ENCODE results near the gene ARL5C. TPM values are rescaled to one million over a fixed set of nuclear protein-coding genes. Genes with fewer than 3 reads are reported as not detected.

The ARL5C gene
- total RNA-seq, 1 experiment from 2014 or later: not detected

DNA sequence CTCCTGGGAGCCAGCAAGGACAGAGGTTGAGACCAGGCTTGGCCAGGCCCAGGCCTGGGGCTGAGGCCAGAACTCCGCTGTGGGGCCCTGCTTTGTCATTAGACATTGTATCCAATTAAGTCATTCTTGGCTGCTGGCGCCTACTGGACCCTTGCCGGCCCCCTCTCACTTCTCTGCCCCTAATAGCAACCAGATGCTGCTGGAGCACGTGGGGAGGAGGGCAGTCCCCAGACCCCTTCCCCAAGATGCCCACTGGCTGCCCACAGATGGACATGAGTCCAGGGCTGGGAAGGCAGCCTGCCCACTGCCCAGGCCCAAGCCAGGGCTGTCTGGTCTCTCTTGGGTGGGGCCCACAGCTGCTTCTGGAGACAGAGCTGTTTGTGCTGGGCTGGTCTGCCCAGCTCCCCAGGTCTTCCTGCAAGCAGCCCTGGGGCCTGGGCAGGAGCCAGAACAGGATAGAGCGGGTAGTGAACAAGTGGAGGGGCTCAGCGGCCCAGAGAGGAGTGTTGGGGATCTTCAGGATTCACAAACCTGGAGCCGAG lies 22.3 kb downstream of the ARL5C start:
- no peak for ATAC-seq
- no peak overlapping the region for H3K4me3 Mint-ChIP-seq
- ChIA-PET POLR2A (no interaction called here), CTCF (interaction anchor here (0.5 to 2.3 kb wide), 3 partner anchors 21 to 1658 kb away, joined by 4 to 10 read pairs (median 9); no protein-coding TSS in a partner anchor)
- H3K27me3 Mint-ChIP-seq (ENCODE audit: low read depth): no peaks in the 10 kb centered on the region
- H3K4me1 Mint-ChIP-seq: peaks cover 4% of the 10 kb centered on the region; the same call in 1 of the 2 replicates
- TF ChIP-seq, protein P1, sequence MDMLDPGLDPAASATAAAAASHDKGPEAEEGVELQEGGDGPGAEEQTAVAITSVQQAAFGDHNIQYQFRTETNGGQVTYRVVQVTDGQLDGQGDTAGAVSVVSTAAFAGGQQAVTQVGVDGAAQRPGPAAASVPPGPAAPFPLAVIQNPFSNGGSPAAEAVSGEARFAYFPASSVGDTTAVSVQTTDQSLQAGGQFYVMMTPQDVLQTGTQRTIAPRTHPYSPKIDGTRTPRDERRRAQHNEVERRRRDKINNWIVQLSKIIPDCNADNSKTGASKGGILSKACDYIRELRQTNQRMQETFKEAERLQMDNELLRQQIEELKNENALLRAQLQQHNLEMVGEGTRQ (CRISPR knock-in tag; IDR thresholded peaks at IDR 0.05): no peak
- TF ChIP-seq OVOL2 (CRISPR knock-in tag; IDR thresholded peaks at IDR 0.05; ENCODE audit: borderline replicate concordance) (no peak), ZNF671 (CRISPR knock-in tag; IDR thresholded peaks at IDR 0.05) (no peak), PRRX2 (CRISPR knock-in tag; IDR thresholded peaks at IDR 0.05) (no peak), ETV6 (CRISPR knock-in tag; IDR thresholded peaks at IDR 0.05) (no peak), ZNF317 (CRISPR knock-in tag; IDR thresholded peaks at IDR 0.05; ENCODE audit: borderline replicate concordance, low read depth) (no peak), CREM (CRISPR knock-in tag; IDR thresholded peaks at IDR 0.05) (no peak), SP1 (CRISPR knock-in tag; conservative IDR thresholded peaks at IDR 0.05) (no peak), SOX15 (CRISPR knock-in tag; IDR thresholded peaks at IDR 0.05) (no peak), SMAD4 (CRISPR knock-in tag; IDR thresholded peaks at IDR 0.05) (no peak), FOXJ3 (CRISPR knock-in tag; IDR thresholded peaks at IDR 0.05; ENCODE audit: borderline replicate concordance) (no peak), ZNF121 (CRISPR knock-in tag; IDR thresholded peaks at IDR 0.05) (no peak)
- TF ChIP-seq, protein P2, sequence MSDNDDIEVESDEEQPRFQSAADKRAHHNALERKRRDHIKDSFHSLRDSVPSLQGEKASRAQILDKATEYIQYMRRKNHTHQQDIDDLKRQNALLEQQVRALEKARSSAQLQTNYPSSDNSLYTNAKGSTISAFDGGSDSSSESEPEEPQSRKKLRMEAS (CRISPR knock-in tag; IDR thresholded peaks at IDR 0.05): no peak
- TF ChIP-seq, protein P3, sequence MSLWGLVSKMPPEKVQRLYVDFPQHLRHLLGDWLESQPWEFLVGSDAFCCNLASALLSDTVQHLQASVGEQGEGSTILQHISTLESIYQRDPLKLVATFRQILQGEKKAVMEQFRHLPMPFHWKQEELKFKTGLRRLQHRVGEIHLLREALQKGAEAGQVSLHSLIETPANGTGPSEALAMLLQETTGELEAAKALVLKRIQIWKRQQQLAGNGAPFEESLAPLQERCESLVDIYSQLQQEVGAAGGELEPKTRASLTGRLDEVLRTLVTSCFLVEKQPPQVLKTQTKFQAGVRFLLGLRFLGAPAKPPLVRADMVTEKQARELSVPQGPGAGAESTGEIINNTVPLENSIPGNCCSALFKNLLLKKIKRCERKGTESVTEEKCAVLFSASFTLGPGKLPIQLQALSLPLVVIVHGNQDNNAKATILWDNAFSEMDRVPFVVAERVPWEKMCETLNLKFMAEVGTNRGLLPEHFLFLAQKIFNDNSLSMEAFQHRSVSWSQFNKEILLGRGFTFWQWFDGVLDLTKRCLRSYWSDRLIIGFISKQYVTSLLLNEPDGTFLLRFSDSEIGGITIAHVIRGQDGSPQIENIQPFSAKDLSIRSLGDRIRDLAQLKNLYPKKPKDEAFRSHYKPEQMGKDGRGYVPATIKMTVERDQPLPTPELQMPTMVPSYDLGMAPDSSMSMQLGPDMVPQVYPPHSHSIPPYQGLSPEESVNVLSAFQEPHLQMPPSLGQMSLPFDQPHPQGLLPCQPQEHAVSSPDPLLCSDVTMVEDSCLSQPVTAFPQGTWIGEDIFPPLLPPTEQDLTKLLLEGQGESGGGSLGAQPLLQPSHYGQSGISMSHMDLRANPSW (CRISPR knock-in tag; conservative IDR thresholded peaks at IDR 0.05; ENCODE audit: low read depth): no peak
- TF ChIP-seq, protein P4, sequence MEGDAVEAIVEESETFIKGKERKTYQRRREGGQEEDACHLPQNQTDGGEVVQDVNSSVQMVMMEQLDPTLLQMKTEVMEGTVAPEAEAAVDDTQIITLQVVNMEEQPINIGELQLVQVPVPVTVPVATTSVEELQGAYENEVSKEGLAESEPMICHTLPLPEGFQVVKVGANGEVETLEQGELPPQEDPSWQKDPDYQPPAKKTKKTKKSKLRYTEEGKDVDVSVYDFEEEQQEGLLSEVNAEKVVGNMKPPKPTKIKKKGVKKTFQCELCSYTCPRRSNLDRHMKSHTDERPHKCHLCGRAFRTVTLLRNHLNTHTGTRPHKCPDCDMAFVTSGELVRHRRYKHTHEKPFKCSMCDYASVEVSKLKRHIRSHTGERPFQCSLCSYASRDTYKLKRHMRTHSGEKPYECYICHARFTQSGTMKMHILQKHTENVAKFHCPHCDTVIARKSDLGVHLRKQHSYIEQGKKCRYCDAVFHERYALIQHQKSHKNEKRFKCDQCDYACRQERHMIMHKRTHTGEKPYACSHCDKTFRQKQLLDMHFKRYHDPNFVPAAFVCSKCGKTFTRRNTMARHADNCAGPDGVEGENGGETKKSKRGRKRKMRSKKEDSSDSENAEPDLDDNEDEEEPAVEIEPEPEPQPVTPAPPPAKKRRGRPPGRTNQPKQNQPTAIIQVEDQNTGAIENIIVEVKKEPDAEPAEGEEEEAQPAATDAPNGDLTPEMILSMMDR (IDR thresholded peaks at IDR 0.05): no peak
- peaks cover 9% of the 10 kb centered on the region for H3K9me3 Mint-ChIP-seq
- no peak overlapping the region for H3K27ac Mint-ChIP-seq
- peaks cover 2% of the 10 kb centered on the region; the same call in 1 of the 2 replicates for H3K36me3 Mint-ChIP-seq
- no peak for DNase-seq (ENCODE audit: low spot score)

DNA sequence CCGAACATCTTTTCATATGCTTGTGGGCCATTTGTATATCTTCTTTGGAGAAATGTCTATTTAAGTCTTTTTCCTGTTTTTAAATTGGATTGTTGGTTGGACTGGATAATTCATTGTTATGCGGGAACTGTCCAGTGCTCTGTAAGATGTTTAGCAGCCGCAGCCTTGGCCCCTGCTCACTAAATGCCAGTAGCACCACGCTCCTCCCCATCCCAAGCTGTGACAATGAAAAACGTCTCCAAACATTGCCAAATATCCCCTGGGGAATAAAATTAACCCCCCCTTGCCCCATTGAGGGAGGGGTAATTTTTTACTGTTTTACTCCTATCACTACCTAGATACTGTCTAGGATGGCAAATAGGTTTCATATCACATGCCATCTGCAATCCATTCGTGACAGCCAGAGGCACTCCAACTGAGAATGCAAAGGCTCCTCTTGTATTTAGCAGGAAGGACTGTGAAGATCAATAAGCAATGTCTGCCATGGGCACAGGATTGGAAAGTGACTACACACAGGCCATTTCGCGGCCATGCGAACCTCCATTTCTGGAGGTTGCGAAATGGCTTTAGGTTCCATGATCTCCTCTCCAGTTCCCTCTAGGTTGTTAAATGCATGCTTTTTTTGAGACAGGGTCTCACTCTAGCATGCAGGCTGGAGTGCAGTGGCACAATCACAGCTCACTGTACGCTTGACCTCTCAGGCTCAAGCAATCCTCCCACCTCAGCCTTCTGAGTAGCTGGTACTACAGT lies 23.9 kb downstream of the ARL5C start:
- peaks cover 9% of the 10 kb centered on the region for H3K9me3 Mint-ChIP-seq
- no peak overlapping the region for H3K4me3 Mint-ChIP-seq
- no peak for ATAC-seq
- ChIA-PET POLR2A (no interaction called here), CTCF (no interaction called here)
- TF ChIP-seq, protein P1 (CRISPR knock-in tag; IDR thresholded peaks at IDR 0.05): no peak
- no peak for TF ChIP-seq CREB1 (CRISPR knock-in tag; IDR thresholded peaks at IDR 0.05)
- H3K4me1 Mint-ChIP-seq: no peaks in the 10 kb centered on the region; the same call in 1 of the 2 replicates
- peaks cover 2% of the 10 kb centered on the region; the same call in 1 of the 2 replicates for H3K36me3 Mint-ChIP-seq
- H3K27me3 Mint-ChIP-seq (ENCODE audit: low read depth): no peaks in the 10 kb centered on the region
- no peak overlapping the region for H3K27ac Mint-ChIP-seq
- no peak for DNase-seq (ENCODE audit: low spot score)

Data from WTC11 (cell line).